ENCODE measurements around the gene KPNA2. TPM values are rescaled to one million over a fixed set of nuclear protein-coding genes. Genes with fewer than 3 reads are reported as not detected.
"Not testable (repeated sequence)": the region's sequence is repeated elsewhere in the genome, so short reads cannot be mapped to it uniquely, and the experiment has no call there.

KPNA2 gene
- total and polyA plus RNA-seq, 2 of the 8 experiments (the other 6 are each of a cell fraction or from before 2014, with no cell fraction given) = 413 to 612 TPM

GRCh38 chr17:68081305-68082265 is 46.0 kb downstream of the KPNA2 start:
- not testable (repeated sequence) for H3K36me3 ChIP-seq (ENCODE audit: control insufficient read depth in 2 of 4, insufficient read depth in 4 of 4, low read length in 3 of 4); H3K9me3 ChIP-seq (ENCODE audit: insufficient read depth in 2 of 2, low read depth in 1 of 2, low read length in 1 of 2); H2BK15ac ChIP-seq (ENCODE audit: low read length); H3K4me1 ChIP-seq (replicated peaks in 1 of 4; ENCODE audit: control insufficient read depth in 3 of 4, insufficient read depth in 4 of 4, low read length in 3 of 4); H4K91ac ChIP-seq (replicated peaks; ENCODE audit: insufficient read length, low read length); H2AFZ ChIP-seq (ENCODE audit: low read length); H3K23me2 ChIP-seq (ENCODE audit: low read depth, low read length); H3K27me3 ChIP-seq (replicated peaks in 1 of 4; ENCODE audit: control insufficient read depth in 3 of 4, extremely low read depth in 1 of 4, insufficient read depth in 3 of 4, low read length in 3 of 4); H3K4me2 ChIP-seq (ENCODE audit: insufficient read depth in 1 of 2, low read depth in 2 of 2, low read length in 2 of 2); H3K79me1 ChIP-seq (ENCODE audit: low read depth, low read length); H4K5ac ChIP-seq (ENCODE audit: insufficient read length, low read depth, low read length); H3K4me3 ChIP-seq (ENCODE audit: extremely low read depth in 1 of 4, insufficient read depth in 2 of 4, low read depth in 3 of 4, low read length in 4 of 4); H3K18ac ChIP-seq (ENCODE audit: extremely low read depth, low read length); H4K20me1 ChIP-seq (replicated peaks in 1 of 2; ENCODE audit: control insufficient read depth in 1 of 2, insufficient read depth in 2 of 2, low read length in 2 of 2); H2BK12ac ChIP-seq (ENCODE audit: low read depth, low read length); H3K27ac ChIP-seq (ENCODE audit: low read depth, low read length); H2AK5ac ChIP-seq (ENCODE audit: low read depth, low read length); H3K23ac ChIP-seq (ENCODE audit: insufficient read length); H4K8ac ChIP-seq (ENCODE audit: extremely low read depth, insufficient read depth, low read length); H3K79me2 ChIP-seq (ENCODE audit: control insufficient read depth in 1 of 2, insufficient read depth in 2 of 2, low read length in 2 of 2); H3K14ac ChIP-seq (ENCODE audit: insufficient read length); DNase-seq (ENCODE audit: low read depth in 1 of 2, low spot score in 2 of 2); H3K4ac ChIP-seq (replicated peaks; ENCODE audit: insufficient read length, low read depth, low read length); H3K56ac ChIP-seq (replicated peaks; ENCODE audit: insufficient read length, low read depth, low read length); H3K9ac ChIP-seq (replicated peaks in 1 of 4; ENCODE audit: extremely low read depth in 1 of 4, low read depth in 3 of 4, low read length in 3 of 4); H2BK20ac ChIP-seq (ENCODE audit: low read length); H2BK5ac ChIP-seq (ENCODE audit: low read depth, low read length); FAIRE-seq; H2BK120ac ChIP-seq (replicated peaks; ENCODE audit: low read depth, low read length)
- ChIA-PET POLR2A (ENCODE audit: partially characterized antibody) (interaction anchor here (0.6 to 1.6 kb wide), 2 partner anchors 46 to 69 kb away, joined by 3 to 4 read pairs; partner anchors contain the start of gene KPNA2), CTCF (ENCODE audit: partially characterized antibody) (interaction anchor here (1.6 kb wide), 1 partner anchor 92 kb away, joined by 5 read pairs; no protein-coding TSS in a partner anchor)
- 86% methylated on average over 12 of the region's 13 CpGs; no CpG with 5 or more reads in 1 of the 2 experiments for WGBS, 2 experiments (ENCODE audit: extremely low coverage in 1 of 2, insufficient coverage in 1 of 2, insufficient read length in 1 of 2, insufficient replicate concordance in 2 of 2, low coverage in 1 of 2, low lambda C conversion rate in 2 of 2, missing lambda C conversion rate in 1 of 2)

Measured in H1 (cell line).